Liver (tissue), 3 donors: ENCODE data around the gene ARHGAP6.

Experiments used
- ATF3 ChIP-seq: IDR thresholded peaks from 2 replicates; pipeline ENCODE4 v1.6.1; 2016; ENCODE audit warnings: antibody characterized with exemption
- CTCF ChIP-seq: fragments of 150-350 bp; IDR thresholded peaks from 2 replicates; pipeline ENCODE4 v1.5.1; 2017; ENCODE audit warnings: improper control_type of control experiment, low read depth, low read length; ENCODE audit not compliant: missing input control
- GABPA ChIP-seq, 2 donors: IDR thresholded peaks in 1 of 2; conservative IDR thresholded peaks in 1 of 2; 2 replicates each; pipeline ENCODE4 v1.6.1; 2016; ENCODE audit warnings: antibody characterized with exemption in 2 of 2, mild to moderate bottlenecking in 1 of 2, moderate library complexity in 1 of 2
- HNF4A ChIP-seq, 2 donors: conservative IDR thresholded peaks; 2 replicates each; pipeline ENCODE4 v1.6.1; 2016; ENCODE audit warnings: antibody characterized with exemption in 2 of 2, mild to moderate bottlenecking in 2 of 2
- RAD21 ChIP-seq, 2 donors: IDR thresholded peaks; 2 replicates each; pipeline ENCODE4 v1.6.1; 2016; ENCODE audit warnings: antibody characterized with exemption in 2 of 2, mild to moderate bottlenecking in 2 of 2
- TF ChIP-seq, protein P1 (sequence below): IDR thresholded peaks from 2 replicates; pipeline ENCODE4 v1.6.1; 2016; ENCODE audit warnings: antibody characterized with exemption
- donor health status: healthy.
- donor health status: healthy.

DNA sequence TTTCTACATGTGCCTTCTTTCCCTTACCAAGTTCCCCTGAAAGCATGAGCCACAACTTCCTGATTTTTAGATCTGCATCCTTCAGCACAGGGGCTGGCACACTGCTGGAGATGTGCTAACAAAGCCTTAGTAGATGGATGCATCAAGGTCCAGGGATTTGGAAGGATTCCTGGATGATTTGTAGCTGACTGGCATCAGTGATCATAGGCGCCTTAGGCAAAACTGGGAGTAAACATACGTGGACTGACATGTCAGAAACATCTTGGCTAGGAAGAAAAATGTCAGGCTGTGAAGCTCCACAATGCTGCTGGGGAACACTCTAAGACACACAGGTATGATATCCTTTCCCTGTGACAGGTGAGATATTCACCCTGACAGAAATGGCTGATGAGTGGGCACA lies 216.1 kb downstream of the ARHGAP6 start:
- TF ChIP-seq RAD21 (IDR thresholded peaks at IDR 0.05) = no peak
- TF ChIP-seq CTCF = no peak
- TF ChIP-seq HNF4A (conservative IDR thresholded peaks at IDR 0.05) = no peak
- TF ChIP-seq GABPA (IDR thresholded peaks at IDR 0.05 in 1 of 2, conservative IDR thresholded peaks at IDR 0.05 in 1 of 2) = no peak
- no peak for TF ChIP-seq ATF3
- TF ChIP-seq, protein P1, sequence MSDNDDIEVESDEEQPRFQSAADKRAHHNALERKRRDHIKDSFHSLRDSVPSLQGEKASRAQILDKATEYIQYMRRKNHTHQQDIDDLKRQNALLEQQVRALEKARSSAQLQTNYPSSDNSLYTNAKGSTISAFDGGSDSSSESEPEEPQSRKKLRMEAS = no peak
